ENCODE data around the gene PISD. TPM values are rescaled to one million over a fixed set of nuclear protein-coding genes. Genes with fewer than 3 reads are reported as not detected.

Gene PISD
- total and polyA plus RNA-seq, 2 of the 8 experiments (the other 6 are each of a cell fraction or from before 2014, with no cell fraction given), result 47.8 to 48.2 TPM

DNA sequence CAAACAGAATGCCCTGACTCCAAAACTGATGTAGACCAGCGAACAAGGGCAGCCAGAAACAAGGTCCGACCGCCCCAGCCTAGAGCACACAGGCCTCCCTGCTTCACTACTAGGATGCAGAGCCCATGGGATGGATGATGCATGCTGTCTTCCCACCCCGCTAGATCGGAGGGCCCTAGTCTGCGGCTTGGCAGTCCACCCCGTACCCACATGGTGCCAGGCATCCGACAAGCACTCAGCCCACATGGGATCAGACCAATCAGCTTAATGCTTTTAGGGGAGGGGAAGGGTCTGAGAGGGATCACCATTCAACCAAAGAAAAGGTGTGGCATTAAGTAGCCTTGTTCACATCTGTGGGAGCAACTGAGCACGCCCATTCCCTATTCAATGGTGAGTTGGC is 30.6 kb downstream of the PISD start:
- Histone ChIP-seq H3K27me3 (replicated peaks in 1 of 4; ENCODE audit: control insufficient read depth in 3 of 4, extremely low read depth in 1 of 4, insufficient read depth in 3 of 4, low read length in 3 of 4) (no peaks in the 10 kb centered on the region), H3K27ac (ENCODE audit: low read depth, low read length) (no peak overlapping the region), H2BK20ac (ENCODE audit: low read length) (no peak overlapping the region), H3K4me1 (replicated peaks in 1 of 4; ENCODE audit: control insufficient read depth in 3 of 4, insufficient read depth in 4 of 4, low read length in 3 of 4) (peaks cover 0 to 24% (median 16%) of the 10 kb centered on the region in 4 experiments; a peak in 6 of 7 replicates), H4K20me1 (replicated peaks in 1 of 2; ENCODE audit: control insufficient read depth in 1 of 2, insufficient read depth in 2 of 2, low read length in 2 of 2) (peaks cover 21 to 37% of the 10 kb centered on the region in 2 experiments), H3K23ac (ENCODE audit: insufficient read length) (no peak overlapping the region), H2BK15ac (ENCODE audit: low read length) (peak overlapping the region; percentile 12; the same call in 1 of the 2 replicates), H2BK12ac (ENCODE audit: low read depth, low read length) (no peak overlapping the region), H3K4me3 (ENCODE audit: extremely low read depth in 1 of 4, insufficient read depth in 2 of 4, low read depth in 3 of 4, low read length in 4 of 4) (peak overlapping the region; percentile 58 to 97 (median 60); a peak in 6 of 8 replicates), H2AK5ac (ENCODE audit: low read depth, low read length) (no peak overlapping the region), H4K5ac (ENCODE audit: insufficient read length, low read depth, low read length) (no peak overlapping the region), H3K36me3 (ENCODE audit: control insufficient read depth in 2 of 4, insufficient read depth in 4 of 4, low read length in 3 of 4) (no peaks in the 10 kb centered on the region), H3K18ac (ENCODE audit: extremely low read depth, low read length) (no peak overlapping the region), H3K79me2 (ENCODE audit: control insufficient read depth in 1 of 2, insufficient read depth in 2 of 2, low read length in 2 of 2) (peaks cover 0 to 66% of the 10 kb centered on the region in 2 experiments; a peak in 2 of 4 replicates), H3K56ac (replicated peaks; ENCODE audit: insufficient read length, low read depth, low read length) (no peak overlapping the region), H3K9ac (replicated peaks in 1 of 4; ENCODE audit: extremely low read depth in 1 of 4, low read depth in 3 of 4, low read length in 3 of 4) (peak overlapping the region in 1 of 4 experiments; percentile 42; a peak in 2 of 7 replicates), H3K9me3 (ENCODE audit: insufficient read depth in 2 of 2, low read depth in 1 of 2, low read length in 1 of 2) (no peaks in the 10 kb centered on the region), H3K14ac (ENCODE audit: insufficient read length) (no peak overlapping the region), H2BK120ac (replicated peaks; ENCODE audit: low read depth, low read length) (no peak overlapping the region), H3K79me1 (ENCODE audit: low read depth, low read length) (peaks cover 45% of the 10 kb centered on the region), H3K4ac (replicated peaks; ENCODE audit: insufficient read length, low read depth, low read length) (no peak overlapping the region), H3K23me2 (ENCODE audit: low read depth, low read length) (peaks cover 14% of the 10 kb centered on the region; the same call in 1 of the 2 replicates), H4K91ac (replicated peaks; ENCODE audit: insufficient read length, low read length) (no peak overlapping the region), H3K4me2 (ENCODE audit: insufficient read depth in 1 of 2, low read depth in 2 of 2, low read length in 2 of 2) (peak overlapping the region; percentile 69 to 96), H2BK5ac (ENCODE audit: low read depth, low read length) (peak overlapping the region; percentile 87; the same call in 1 of the 2 replicates), H4K8ac (ENCODE audit: extremely low read depth, insufficient read depth, low read length) (no peak overlapping the region), H2AFZ (ENCODE audit: low read length) (no peak overlapping the region)
- DNase-seq (ENCODE audit: low read depth in 1 of 2, low spot score in 2 of 2) (no peak), FAIRE-seq (no peak)
- ChIA-PET CTCF (ENCODE audit: partially characterized antibody) (interaction anchor here (0.8 to 9.3 kb wide), 10 partner anchors 11 to 343 kb away, joined by 3 to 105 read pairs (median 4); partner anchors contain the start of gene PISD), POLR2A (ENCODE audit: partially characterized antibody) (interaction anchor here (1.3 to 2.8 kb wide), 6 partner anchors 11 to 122 kb away, joined by 4 to 24 read pairs (median 14); partner anchors contain the start of genes DEPDC5 and PISD)
- WGBS, 2 experiments (ENCODE audit: extremely low coverage in 1 of 2, insufficient coverage in 1 of 2, insufficient read length in 1 of 2, insufficient replicate concordance in 2 of 2, low coverage in 1 of 2, low lambda C conversion rate in 2 of 2, missing lambda C conversion rate in 1 of 2), result 85% methylated on average over 9 of the region's 9 CpGs; no CpG with 5 or more reads in 1 of the 2 experiments
- TF ChIP-seq KDM5A (IDR thresholded peaks at IDR 0.05; ENCODE audit: low read length) (no peak), USF2 (IDR thresholded peaks at IDR 0.05; ENCODE audit: low read length) (no peak), ATF2 (IDR thresholded peaks at IDR 0.05; ENCODE audit: low read length) (no peak), BCL11A (IDR thresholded peaks at IDR 0.05; ENCODE audit: low read depth in 2 of 2, low read length in 2 of 2) (no peak), POLR2AphosphoS5 (IDR thresholded peaks at IDR 0.05; ENCODE audit: low read depth, low read length) (no peak), TBP (IDR thresholded peaks at IDR 0.05; ENCODE audit: low read depth, low read length) (no peak), TAF1 (IDR thresholded peaks at IDR 0.05; ENCODE audit: low read depth, low read length) (no peak), SRF (IDR thresholded peaks at IDR 0.05; ENCODE audit: low read depth, low read length) (no peak), EP300 (IDR thresholded peaks at IDR 0.05; ENCODE audit: borderline replicate concordance in 1 of 2, low read depth in 2 of 2, low read length in 2 of 2) (no peak), SIX5 (IDR thresholded peaks at IDR 0.05; ENCODE audit: low read depth, low read length) (no peak)

Data from H1 (cell line).